Measurements from ENCODE around the gene CCNF. TPM values are rescaled to one million over a fixed set of nuclear protein-coding genes. Genes with fewer than 3 reads are reported as not detected.

Gene CCNF
- total RNA-seq, 1 experiment from 2014 or later = 60.8 TPM

- peak overlapping the region; percentile 97 for H3K4me2 ChIP-seq (ENCODE audit: low read length)
- H3K9me3 ChIP-seq (ENCODE audit: control insufficient read depth in 1 of 2, insufficient read depth in 1 of 2, low read depth in 1 of 2, low read length in 2 of 2) = no peaks in the 10 kb centered on the region
- no TSS peak for BruUV-seq (replicated peaks)
- H2AFZ ChIP-seq (ENCODE audit: low read depth, low read length, poor library complexity, severe bottlenecking) = no peak overlapping the region
- ChIA-PET POLR2A (no interaction called here), CTCF (no interaction called here), RAD21 (ENCODE audit: low non-redundant PET in 1 of 2, low total read pairs in 2 of 2, uncharacterized antibody in 2 of 2, unreplicated experiment in 2 of 2) (no interaction called here)
- H3K9ac ChIP-seq (ENCODE audit: low read length) = peak overlapping the region; percentile 96; the same call in 1 of the 2 replicates
- TF ChIP-seq SIN3A (IDR thresholded peaks at IDR 0.05; ENCODE audit: low read depth) = no peak
- TF ChIP-seq POLR2AphosphoS5 (IDR thresholded peaks at IDR 0.05; ENCODE audit: low read depth, low read length) = no peak
- TF ChIP-seq EGR1 (IDR thresholded peaks at IDR 0.05; ENCODE audit: low read depth) = no peak
- no peak for TF ChIP-seq FOSL1 (IDR thresholded peaks at IDR 0.05; ENCODE audit: low read depth)
- no peak for TF ChIP-seq ZNF274 (IDR thresholded peaks at IDR 0.05; ENCODE audit: low read depth, low read length)
- no peak for TF ChIP-seq TCF7L2 (IDR thresholded peaks at IDR 0.05; ENCODE audit: borderline replicate concordance, extremely low read depth, insufficient read depth, insufficient read length)
- no peak for TF ChIP-seq REST (IDR thresholded peaks at IDR 0.05; ENCODE audit: low read depth)
- TF ChIP-seq ELF1 (IDR thresholded peaks at IDR 0.05; ENCODE audit: borderline replicate concordance, low read depth) = no peak
- TF ChIP-seq SRF (IDR thresholded peaks at IDR 0.05; ENCODE audit: low read depth) = no peak
- no peak for TF ChIP-seq POLR2A (IDR thresholded peaks at IDR 0.05; ENCODE audit: borderline replicate concordance, extremely low read depth, insufficient read depth, insufficient read length)
- TF ChIP-seq MAX (IDR thresholded peaks at IDR 0.05) = no peak
- TF ChIP-seq JUND (IDR thresholded peaks at IDR 0.05) = no peak
- no peak for TF ChIP-seq ZFX (IDR thresholded peaks at IDR 0.05)
- H4K20me1 ChIP-seq (ENCODE audit: insufficient read depth) = no peaks in the 10 kb centered on the region
- peak overlapping the region in 1 of 2 experiments; percentile 68; a peak in 1 of 4 replicates for H3K4me3 ChIP-seq (replicated peaks in 1 of 2; ENCODE audit: low read depth in 1 of 2, low read length in 2 of 2)
- no peak for DNase-seq (ENCODE audit: low read depth, low spot score)
- H3K27ac ChIP-seq (ENCODE audit: low read depth, low read length) = 0 out of 2 replicates have a peak overlapping the region, but pooled peaks have one; percentile 12
- peaks cover 32% of the 10 kb centered on the region for H3K79me2 ChIP-seq (ENCODE audit: insufficient read depth, low read length)
- H3K4me1 ChIP-seq (ENCODE audit: control insufficient read depth in 1 of 2, insufficient read depth in 2 of 2, low read length in 2 of 2) = peaks cover 12 to 43% of the 10 kb centered on the region in 2 experiments; a peak in 3 of 4 replicates
- ATAC-seq = no peak
- no peaks in the 10 kb centered on the region for H3K27me3 ChIP-seq (ENCODE audit: insufficient read depth, low read length)
- peaks cover 6 to 21% of the 10 kb centered on the region in 2 experiments; a peak in 3 of 4 replicates for H3K36me3 ChIP-seq (ENCODE audit: control insufficient read depth in 1 of 2, insufficient read depth in 2 of 2, low read length in 2 of 2)
- no peaks in the 10 kb centered on the region for H3K9me2 ChIP-seq (ENCODE audit: insufficient read depth)
- intact Hi-C loops (cut with micrococcal nuclease) = loop anchor here (5.0 to 10.0 kb wide), 3 partner anchors 35 to 163 kb away; partner anchors contain the start of genes RNPS1 and TEDC2
Measured at GRCh38 chr16:2427526-2427925, 1.7 kb upstream of the CCNF start.
